H1 (cell line): Measurements from ENCODE around the gene DARS2. TPM values are rescaled to one million over a fixed set of nuclear protein-coding genes. Genes with fewer than 3 reads are reported as not detected.

Experiments used
- CTCF ChIA-PET: fragments of 300-600 bp; sonication (Branson Sonifier 250); formaldehyde crosslinking; loops from one replicate; lab custom pipeline; 2021; ENCODE audit not compliant: partially characterized antibody; lab: Charles Lee
- POLR2A ChIA-PET: fragments of 300-600 bp; sonication (Branson Sonifier 250); formaldehyde crosslinking; loops from one replicate; lab custom pipeline; 2021; ENCODE audit warnings: inconsistent platforms; ENCODE audit not compliant: partially characterized antibody; lab: Charles Lee
- DNase-seq, 2 experiments: peaks; one replicate each; pipeline versions ENCODE4 v3.0.0 to v3.0.0-alpha.2; 2010 to 2022; ENCODE audit warnings: low spot score in 2 of 2, low read depth in 1 of 2, mixed read lengths in 1 of 2
- FAIRE-seq: peaks from 2 replicates; lab custom pipeline; 2011; peaks lifted over from hg19 to GRCh38; lab: Jason Lieb, UNC
- H2AFZ ChIP-seq: 2 replicates; pipeline ENCODE4 v1.8.1; 2012; ENCODE audit warnings: low read length, inconsistent platforms
- H2AK5ac ChIP-seq: 2 replicates; pipeline ENCODE4 v1.6.1; 2013; ENCODE audit warnings: low read depth, low read length
- H2BK120ac ChIP-seq: replicated peaks from 2 replicates; pipeline ENCODE3; 2013; ENCODE audit warnings: low read depth, low read length, inconsistent platforms
- H2BK12ac ChIP-seq: 2 replicates; pipeline ENCODE4 v1.6.1; 2013; ENCODE audit warnings: low read depth, low read length
- H2BK15ac ChIP-seq: 2 replicates; pipeline ENCODE4 v1.6.1; 2013; ENCODE audit warnings: low read length
- H2BK20ac ChIP-seq: 2 replicates; pipeline ENCODE4 v1.6.1; 2013; ENCODE audit warnings: low read length
- H2BK5ac ChIP-seq: 2 replicates; pipeline ENCODE4 v1.6.1; 2013; ENCODE audit warnings: low read depth, low read length
- H3K14ac ChIP-seq: 2 replicates; pipeline ENCODE4 v1.6.1; 2013; ENCODE audit warnings: inconsistent platforms; ENCODE audit not compliant: insufficient read length
- H3K18ac ChIP-seq: 2 replicates; pipeline ENCODE4 v1.6.1; 2013; ENCODE audit warnings: low read length; ENCODE audit errors: extremely low read depth
- H3K23ac ChIP-seq: 2 replicates; pipeline ENCODE4 v1.6.1; 2013; ENCODE audit warnings: inconsistent platforms; ENCODE audit not compliant: insufficient read length
- H3K23me2 ChIP-seq: 2 replicates; pipeline ENCODE4 v1.6.1; 2013; ENCODE audit warnings: low read depth, low read length
- H3K27ac ChIP-seq: 2 replicates; pipeline ENCODE4 v1.6.1; 2011; ENCODE audit warnings: low read depth, low read length, inconsistent platforms
- H3K27me3 ChIP-seq, 4 experiments: replicated peaks in 1 of 4; 1 replicate in 1 of 4; 2 replicates in 3 of 4; pipeline versions ENCODE4 v1.6.1 to v1.8.1; 2011 to 2013; ENCODE audit warnings: low read length in 3 of 4, mild to moderate bottlenecking in 3 of 4, inconsistent platforms in 2 of 4, mixed read lengths in 2 of 4, moderate library complexity in 1 of 4; ENCODE audit not compliant: control insufficient read depth in 3 of 4, insufficient read depth in 3 of 4; ENCODE audit errors: extremely low read depth in 1 of 4
- H3K36me3 ChIP-seq, 4 experiments: 2 replicates each; pipeline versions ENCODE4 v1.6.1 to v1.8.1; 2011 to 2013; ENCODE audit warnings: mild to moderate bottlenecking in 4 of 4, low read length in 3 of 4, moderate library complexity in 2 of 4, control low read depth in 1 of 4, inconsistent platforms in 1 of 4; ENCODE audit not compliant: insufficient read depth in 4 of 4, control insufficient read depth in 2 of 4
- H3K4ac ChIP-seq: replicated peaks from 2 replicates; pipeline ENCODE3; 2013; ENCODE audit warnings: low read length, low read depth, mixed read lengths, inconsistent platforms; ENCODE audit not compliant: insufficient read length
- H3K4me1 ChIP-seq, 4 experiments: replicated peaks in 1 of 4; 1 replicate in 1 of 4; 2 replicates in 3 of 4; pipeline versions ENCODE4 v1.6.1 to v1.8.1; 2011 to 2013; ENCODE audit warnings: low read length in 3 of 4, inconsistent platforms in 2 of 4, mixed read lengths in 1 of 4; ENCODE audit not compliant: insufficient read depth in 4 of 4, control insufficient read depth in 3 of 4
- H3K4me2 ChIP-seq, 2 experiments: 2 replicates each; pipeline versions ENCODE4 v1.6.1 to v1.8.1; 2011 to 2013; ENCODE audit warnings: low read depth in 2 of 2, low read length in 2 of 2, control low read depth in 1 of 2, inconsistent platforms in 1 of 2, mild to moderate bottlenecking in 1 of 2; ENCODE audit not compliant: insufficient read depth in 1 of 2
- H3K4me3 ChIP-seq, 4 experiments: fragments of 200-600, 300-600 bp in 1 of 4; sonication (generic), shearing (Covaris generic), sonication (Bioruptor Twin) in 1 of 4; 2 replicates each; pipeline versions ENCODE4 v1.5.1 to v1.8.1; 2011 to 2016; ENCODE audit warnings: low read length in 4 of 4, low read depth in 3 of 4, control low read depth in 2 of 4, inconsistent platforms in 2 of 4, mild to moderate bottlenecking in 2 of 4, mixed read lengths in 1 of 4, moderate library complexity in 1 of 4; ENCODE audit not compliant: insufficient read depth in 2 of 4; ENCODE audit errors: extremely low read depth in 1 of 4
- H3K56ac ChIP-seq: replicated peaks from 2 replicates; pipeline ENCODE3; 2013; ENCODE audit warnings: low read depth, mild to moderate bottlenecking, mixed read lengths, low read length, inconsistent platforms; ENCODE audit not compliant: insufficient read length
- H3K79me1 ChIP-seq: 2 replicates; pipeline ENCODE4 v1.6.1; 2013; ENCODE audit warnings: low read depth, low read length, control low read depth
- H3K79me2 ChIP-seq, 2 experiments: 2 replicates each; pipeline versions ENCODE4 v1.6.1 to v1.8.1; 2012 to 2013; ENCODE audit warnings: low read length in 2 of 2, mild to moderate bottlenecking in 2 of 2, inconsistent platforms in 1 of 2; ENCODE audit not compliant: insufficient read depth in 2 of 2, control insufficient read depth in 1 of 2
- H3K9ac ChIP-seq, 4 experiments: replicated peaks in 1 of 4; 1 replicate in 1 of 4; 2 replicates in 3 of 4; pipeline versions ENCODE4 v1.6.1 to v1.8.1; 2011 to 2013; ENCODE audit warnings: low read depth in 3 of 4, low read length in 3 of 4, control low read depth in 2 of 4, mild to moderate bottlenecking in 2 of 4, moderate library complexity in 2 of 4, inconsistent platforms in 1 of 4; ENCODE audit errors: extremely low read depth in 1 of 4
- H3K9me3 ChIP-seq, 2 experiments: 2 replicates each; pipeline versions ENCODE4 v1.6.1 to v1.8.1; 2012 to 2013; ENCODE audit warnings: mild to moderate bottlenecking in 2 of 2, moderate library complexity in 2 of 2, control low read depth in 1 of 2, inconsistent platforms in 1 of 2, low read depth in 1 of 2, low read length in 1 of 2, mixed read lengths in 1 of 2; ENCODE audit not compliant: insufficient read depth in 2 of 2
- H4K20me1 ChIP-seq, 2 experiments: replicated peaks in 1 of 2; 2 replicates each; pipeline versions ENCODE3 to v1.8.1; 2011 to 2013; ENCODE audit warnings: inconsistent platforms in 2 of 2, low read length in 2 of 2, mild to moderate bottlenecking in 1 of 2; ENCODE audit not compliant: insufficient read depth in 2 of 2, control insufficient read depth in 1 of 2
- H4K5ac ChIP-seq: 2 replicates; pipeline ENCODE4 v1.6.1; 2013; ENCODE audit warnings: low read length, low read depth, mixed read lengths, inconsistent platforms; ENCODE audit not compliant: insufficient read length
- H4K8ac ChIP-seq: 2 replicates; pipeline ENCODE4 v1.8.0; 2013; ENCODE audit warnings: mild to moderate bottlenecking, moderate library complexity, low read length, inconsistent platforms; ENCODE audit not compliant: insufficient read depth; ENCODE audit errors: extremely low read depth
- H4K91ac ChIP-seq: replicated peaks from 2 replicates; pipeline ENCODE3; 2013; ENCODE audit warnings: low read length, mixed read lengths, inconsistent platforms; ENCODE audit not compliant: insufficient read length
- CTBP2 ChIP-seq: IDR thresholded peaks from 2 replicates; pipeline ENCODE4 v1.7.0; 2011; ENCODE audit warnings: borderline replicate concordance, mild to moderate bottlenecking, moderate library complexity, mixed read lengths, low read length; ENCODE audit not compliant: insufficient read depth, insufficient read length
- EZH2 ChIP-seq: fragments of 200-600 bp; sonication (generic); IDR thresholded peaks from 2 replicates; pipeline ENCODE4 v1.7.1; 2012; ENCODE audit warnings: low read depth, mild to moderate bottlenecking, moderate library complexity, low read length, inconsistent platforms; ENCODE audit not compliant: severe bottlenecking
- POLR2AphosphoS5 ChIP-seq: IDR thresholded peaks from 2 replicates; pipeline ENCODE4 v1.6.1; 2011; ENCODE audit warnings: low read depth, low read length
- POU5F1 ChIP-seq: IDR thresholded peaks from 2 replicates; pipeline ENCODE4 v1.6.1; 2011; ENCODE audit warnings: low read depth, mild to moderate bottlenecking, low read length, moderate library complexity
- WGBS, 2 experiments: shearing (Covaris generic) in 1 of 2; methylation state at CpG; one replicate each; pipeline versions ENCODE4 v1.1.6 to v1.1.7; 2013 to 2015; ENCODE audit warnings: low lambda C conversion rate in 2 of 2, mixed read lengths in 2 of 2, inconsistent platforms in 1 of 2, low coverage in 1 of 2, missing lambda C conversion rate in 1 of 2; ENCODE audit not compliant: insufficient replicate concordance in 2 of 2, insufficient coverage in 1 of 2, insufficient read length in 1 of 2; ENCODE audit errors: extremely low coverage in 1 of 2, missing lambda C conversion rate in 1 of 2; 5-methylcytosine and 5-hydroxymethylcytosine counted together
- polyA plus RNA-seq, 7 experiments: library from polyadenylated mRNA; depleted of rRNA in 3 of 7; stranded (reverse) in 5 of 7; unstranded in 2 of 7; fragments of >200 nt in 5 of 7; fragments of 200-250 nt in 2 of 7; gene quantifications; 1 replicate in 5 of 7; 2 replicates in 1 of 7; 4 replicates in 1 of 7; pipeline versions ENCODE4 v1.2.1 to v1.2.3, GENCODE V29; 2011 to 2013; ENCODE audit warnings: missing spikeins in 2 of 7, mixed read lengths in 2 of 7
- total RNA-seq: library from RNA; stranded (reverse); fragmentation: NEBNext Ultra II Directional; extraction: Animal tissue kit (Norgen Biotek cat#: 25700); gene quantifications from 2 replicates; pipeline ENCODE4 v1.2.1, GENCODE V29; 2021

Gene DARS2
- total and polyA plus RNA-seq, 2 of the 8 experiments (the other 6 are each of a cell fraction or from before 2014, with no cell fraction given): 21.0 to 35.2 TPM

DNA sequence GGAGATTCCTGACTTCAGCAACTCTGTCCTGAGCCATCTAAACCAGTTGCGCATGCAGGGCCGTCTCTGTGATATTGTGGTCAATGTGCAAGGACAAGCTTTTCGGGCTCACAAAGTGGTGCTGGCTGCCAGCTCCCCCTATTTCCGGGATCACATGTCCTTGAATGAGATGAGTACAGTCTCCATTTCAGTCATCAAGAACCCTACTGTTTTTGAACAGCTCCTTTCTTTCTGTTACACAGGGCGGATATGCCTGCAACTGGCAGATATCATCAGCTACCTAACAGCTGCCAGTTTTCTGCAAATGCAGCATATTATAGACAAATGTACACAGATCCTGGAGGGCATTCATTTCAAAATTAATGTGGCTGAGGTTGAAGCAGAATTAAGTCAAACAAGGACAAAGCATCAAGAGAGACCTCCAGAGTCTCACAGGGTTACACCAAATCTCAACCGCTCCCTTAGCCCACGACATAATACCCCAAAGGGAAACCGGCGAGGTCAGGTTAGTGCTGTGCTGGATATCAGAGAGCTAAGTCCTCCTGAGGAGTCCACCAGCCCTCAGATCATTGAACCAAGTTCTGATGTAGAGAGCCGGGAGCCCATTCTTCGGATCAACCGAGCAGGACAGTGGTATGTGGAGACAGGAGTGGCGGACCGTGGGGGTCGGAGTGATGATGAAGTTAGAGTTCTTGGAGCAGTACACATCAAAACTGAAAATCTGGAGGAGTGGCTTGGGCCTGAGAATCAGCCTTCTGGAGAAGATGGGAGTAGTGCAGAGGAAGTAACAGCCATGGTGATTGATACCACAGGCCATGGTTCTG is 46.0 kb downstream of the DARS2 start:
- Histone ChIP-seq H3K79me2 (peaks cover 0 to 43% of the 10 kb centered on the region in 2 experiments; a peak in 3 of 4 replicates), H3K23me2 (peaks cover 3% of the 10 kb centered on the region), H3K56ac (no peak overlapping the region), H3K9me3 (no peaks in the 10 kb centered on the region), H3K36me3 (peaks cover 14 to 40% (median 18%) of the 10 kb centered on the region in 4 experiments; a peak in 7 of 8 replicates), H2BK120ac (no peak overlapping the region), H4K5ac (no peak overlapping the region), H2BK20ac (no peak overlapping the region), H2AK5ac (no peak overlapping the region), H3K4me3 (no peak overlapping the region), H2BK15ac (no peak overlapping the region), H3K27me3 (no peaks in the 10 kb centered on the region), H3K27ac (no peak overlapping the region), H4K91ac (no peak overlapping the region), H3K4me1 (peaks cover 0 to 5% (median 2%) of the 10 kb centered on the region in 4 experiments; a peak in 4 of 7 replicates), H3K79me1 (no peaks in the 10 kb centered on the region; the same call in 1 of the 2 replicates), H2BK5ac (no peak overlapping the region), H3K4me2 (no peak overlapping the region), H3K4ac (no peak overlapping the region), H4K8ac (no peak overlapping the region), H4K20me1 (peaks cover 7% of the 10 kb centered on the region in 2 experiments), H3K9ac (no peak overlapping the region), H3K14ac (no peak overlapping the region), H2AFZ (no peak overlapping the region), H3K18ac (no peak overlapping the region), H3K23ac (no peak overlapping the region), H2BK12ac (no peak overlapping the region)
- TF ChIP-seq CTBP2 (no peak), POLR2AphosphoS5 (no peak), EZH2 (no peak), POU5F1 (no peak)
- CTCF ChIA-PET: interaction anchor here (0.5 to 1.0 kb wide), 2 partner anchors 9 to 1128 kb away, joined by 3 read pairs; no protein-coding TSS in a partner anchor
- FAIRE-seq (no peak), DNase-seq (no peak)
- WGBS, 2 experiments: 97% methylated on average over 15 of the region's 15 CpGs; no CpG with 5 or more reads in 1 of the 2 experiments
- POLR2A ChIA-PET: interaction anchor here (1.0 to 13.3 kb wide), 7 partner anchors 10 to 49 kb away, joined by 3 to 475 read pairs (median 10); partner anchors contain the start of genes CENPL and DARS2
